ENCODE data around the gene PREX1.

Gene PREX1

GRCh38 chr20:48729538-48729937, 98.3 kb downstream of the PREX1 start:
- no peak for DNase-seq

- no peak for DNase-seq
These were observed 99.6 kb downstream of the PREX1 start for GRCh38 chr20:48728042-48728825.

- DNase-seq, result no peak
These were observed 100.6 kb downstream of the PREX1 start for GRCh38 chr20:48727226-48727625.

GRCh38 chr20:48725555-48725991, 102.2 kb downstream of the PREX1 start:
- DNase-seq, result no peak

- DNase-seq, result no peak
These were observed 102.8 kb downstream of the PREX1 start for GRCh38 chr20:48724891-48725554.

GRCh38 chr20:48724382-48724781, 103.4 kb downstream of the PREX1 start:
- DNase-seq, result no peak

- peak; percentile 89 for DNase-seq
These were observed 104.2 kb downstream of the PREX1 start for GRCh38 chr20:48723308-48724264.

GRCh38 chr20:48722737-48723191, 105.0 kb downstream of the PREX1 start:
- DNase-seq, result peak; percentile 82

GRCh38 chr20:48722002-48722731, 105.6 kb downstream of the PREX1 start:
- DNase-seq, result no peak

- no peak for DNase-seq
These were observed 106.3 kb downstream of the PREX1 start for GRCh38 chr20:48721324-48722001.

- no peak for DNase-seq
These were observed 107.4 kb downstream of the PREX1 start for GRCh38 chr20:48720256-48720985.

- no peak for DNase-seq
These were observed 108.1 kb downstream of the PREX1 start for GRCh38 chr20:48719598-48720255.

- DNase-seq, result no peak
These were observed 108.8 kb downstream of the PREX1 start for GRCh38 chr20:48718786-48719578.

GRCh38 chr20:48717680-48718223, 110.0 kb downstream of the PREX1 start:
- DNase-seq, result peak; percentile 90

- DNase-seq, result peak; percentile 80
These were observed 110.6 kb downstream of the PREX1 start for GRCh38 chr20:48717095-48717672.

GRCh38 chr20:48716541-48716940, 111.3 kb downstream of the PREX1 start:
- DNase-seq, result no peak

GRCh38 chr20:48716086-48716485, 111.7 kb downstream of the PREX1 start:
- no peak for DNase-seq

GRCh38 chr20:48714764-48715163, 113.0 kb downstream of the PREX1 start:
- no peak for DNase-seq
